COLO668 (cell line): ENCODE results near the gene TAS2R19.
"Not testable (repeated sequence)": the region's sequence is repeated elsewhere in the genome, so short reads cannot be mapped to it uniquely, and the experiment has no call there.

Experiments used
- DNase-seq: peaks from one replicate; lab custom pipeline; 2025; ENCODE audit not compliant: unreplicated experiment; lab: John Stamatoyannopoulos, UW

TAS2R19 gene

DNA sequence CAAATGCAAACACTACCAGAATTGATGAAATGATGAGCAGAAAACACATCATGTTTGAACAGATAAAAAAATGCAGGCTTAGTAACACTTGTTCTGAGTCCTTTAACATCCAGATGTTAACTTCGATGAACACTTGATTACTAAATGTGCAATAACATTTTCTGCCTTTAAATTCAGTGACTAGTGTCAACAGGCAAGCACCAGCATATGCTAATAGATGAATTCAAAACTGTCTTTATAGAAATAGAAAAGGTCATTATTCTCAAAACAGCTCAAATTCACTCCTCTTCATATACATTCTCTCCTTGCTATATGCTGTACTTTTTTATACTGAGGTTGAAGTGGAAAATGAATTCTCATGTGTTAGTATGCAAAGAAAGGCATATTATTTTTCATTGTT is at the start of gene TAS2R19:
Gene TAS2R19, minus strand, starts transcription at position 101 of the 400 bp plus-strand sequence. Its CDS starts 49 bp downstream, at position 52.
- no peak for DNase-seq

- no peak for DNase-seq
Measured at GRCh38 chr12:11071414-11071813, 49.0 kb upstream of the TAS2R19 start.

- DNase-seq: no peak
Measured at GRCh38 chr12:11070999-11071398, 48.6 kb upstream of the TAS2R19 start.

GRCh38 chr12:11069854-11070365 is 47.5 kb upstream of the TAS2R19 start:
- no peak for DNase-seq

DNA sequence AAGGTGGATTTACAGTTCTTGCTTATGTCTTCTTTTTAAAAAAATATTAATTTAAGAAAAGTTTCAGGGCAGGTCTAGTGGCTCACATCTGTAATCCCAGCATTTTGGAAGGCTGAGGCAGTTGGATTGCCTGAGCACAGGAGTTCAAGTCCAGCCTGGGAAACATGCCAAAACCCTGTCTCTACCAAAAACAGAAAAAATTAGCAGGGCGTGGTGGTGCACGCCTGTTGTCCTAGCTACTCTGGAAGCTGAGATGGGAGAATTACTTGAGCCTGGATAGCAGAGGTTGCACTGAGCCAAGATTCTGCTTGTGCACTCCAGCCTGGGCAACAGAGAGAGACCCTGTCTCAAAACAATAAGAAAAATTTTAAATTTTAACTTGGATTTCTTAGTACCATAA is 45.1 kb upstream of the TAS2R19 start:
- no peak for DNase-seq

GRCh38 chr12:11062194-11062593 is 39.8 kb upstream of the TAS2R19 start, which contains the start of gene TAS2R46:
TSS of gene TAS2R46 (minus strand) at chr12:11062294. CDS start at chr12:11062294, 0 bp downstream.
- not testable (repeated sequence) for DNase-seq

DNA sequence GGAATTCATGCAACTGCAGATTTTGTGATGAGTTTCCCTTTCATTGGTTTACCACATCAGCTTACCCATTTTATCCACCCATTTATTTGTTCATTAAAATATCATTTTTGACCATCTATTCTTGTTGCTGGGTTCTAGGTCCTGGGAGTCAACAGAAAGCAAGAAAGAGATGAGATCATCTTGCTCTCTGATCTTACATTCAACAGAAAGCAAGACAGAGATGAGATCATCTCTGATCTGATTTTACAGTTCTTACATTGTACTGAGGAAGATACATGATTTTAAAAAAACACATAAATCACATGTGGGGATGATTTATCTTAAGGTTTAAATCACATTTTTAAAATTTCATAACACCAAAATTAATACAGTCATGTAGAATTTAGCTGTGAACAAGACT is 37.4 kb upstream of the TAS2R19 start:
- no peak for DNase-seq

- no peak for DNase-seq
Measured at GRCh38 chr12:11059041-11059440, 36.6 kb upstream of the TAS2R19 start.

DNA sequence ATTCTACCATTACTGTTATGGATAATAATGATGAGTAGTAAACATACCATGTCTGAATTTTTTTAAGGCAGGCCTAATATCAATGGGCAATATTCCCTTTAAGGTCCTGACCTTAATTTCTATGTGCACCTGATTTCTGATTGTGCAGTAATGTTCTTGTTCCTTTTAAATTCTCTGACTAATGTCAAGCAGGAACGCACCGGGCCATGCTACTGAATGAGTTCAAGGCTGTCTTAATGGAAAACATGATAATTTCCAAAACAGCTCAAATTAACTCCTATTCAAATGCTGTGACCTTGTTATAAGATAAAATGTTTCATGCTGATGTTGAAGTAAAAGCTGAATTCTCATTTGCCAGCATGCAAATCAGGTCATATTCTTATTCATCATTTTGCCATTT is 32.9 kb upstream of the TAS2R19 start:
- no peak for DNase-seq

GRCh38 chr12:11049806-11050531 is 27.5 kb upstream of the TAS2R19 start:
- DNase-seq: not testable (repeated sequence)

DNA sequence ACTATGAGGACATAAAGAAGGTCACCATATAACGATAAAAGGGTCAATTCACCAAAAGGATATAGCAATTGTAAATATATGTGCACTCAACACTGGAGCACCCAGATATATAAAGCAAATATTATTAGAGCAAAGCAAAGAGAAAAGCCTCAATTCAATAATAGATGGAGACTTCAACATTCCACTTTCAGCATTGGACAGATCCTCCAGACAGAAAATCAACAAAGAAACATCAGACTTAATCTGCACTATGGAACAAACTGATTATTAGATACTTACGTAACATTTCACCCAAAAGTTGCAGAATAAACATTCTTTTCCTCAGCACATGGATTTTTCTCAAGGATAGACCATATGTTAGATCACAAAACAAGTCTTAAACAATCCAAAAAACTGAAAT is 18.9 kb upstream of the TAS2R19 start:
- DNase-seq: not testable (repeated sequence)

- no peak for DNase-seq
Measured at GRCh38 chr12:11040162-11040561, 17.7 kb upstream of the TAS2R19 start.

GRCh38 chr12:11039171-11039570 is 16.8 kb upstream of the TAS2R19 start:
- DNase-seq: no peak

- DNase-seq: not testable (repeated sequence)
Measured at GRCh38 chr12:11033959-11034358, 11.5 kb upstream of the TAS2R19 start.

GRCh38 chr12:11031307-11031706 is 8.9 kb upstream of the TAS2R19 start, which contains the start of gene TAS2R31:
TSS of gene TAS2R31 (minus strand) at chr12:11031407. CDS start at chr12:11031335, 72 bp downstream.
- no peak for DNase-seq

DNA sequence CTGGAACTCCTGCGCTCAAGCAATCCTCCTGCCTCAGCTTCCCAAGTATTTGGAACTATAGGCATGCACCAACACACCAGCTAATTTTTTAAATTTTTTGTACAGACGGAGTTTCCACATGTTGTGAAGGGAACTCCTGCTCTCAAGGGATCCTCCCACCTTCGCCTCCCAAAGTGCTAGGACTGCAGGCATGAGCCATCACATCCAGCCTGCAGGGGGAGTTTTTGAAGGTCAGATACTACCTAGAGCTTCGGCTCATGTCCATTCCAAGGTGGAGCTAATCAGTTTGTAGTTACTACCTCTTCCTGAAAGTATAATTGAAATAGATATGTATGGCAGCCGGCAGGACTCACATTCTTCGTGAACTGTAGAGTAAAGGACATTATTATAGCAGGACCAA is 3.7 kb upstream of the TAS2R19 start:
- DNase-seq: no peak

- no peak for DNase-seq
Measured at GRCh38 chr12:11023387-11023786, 967 bp upstream of the TAS2R19 start.

GRCh38 chr12:11016937-11017336 is 5.5 kb downstream of the TAS2R19 start:
- DNase-seq: no peak

GRCh38 chr12:11015775-11016430 is 6.5 kb downstream of the TAS2R19 start:
- DNase-seq: no peak

GRCh38 chr12:11014234-11014633 is 8.2 kb downstream of the TAS2R19 start:
- no peak for DNase-seq

DNA sequence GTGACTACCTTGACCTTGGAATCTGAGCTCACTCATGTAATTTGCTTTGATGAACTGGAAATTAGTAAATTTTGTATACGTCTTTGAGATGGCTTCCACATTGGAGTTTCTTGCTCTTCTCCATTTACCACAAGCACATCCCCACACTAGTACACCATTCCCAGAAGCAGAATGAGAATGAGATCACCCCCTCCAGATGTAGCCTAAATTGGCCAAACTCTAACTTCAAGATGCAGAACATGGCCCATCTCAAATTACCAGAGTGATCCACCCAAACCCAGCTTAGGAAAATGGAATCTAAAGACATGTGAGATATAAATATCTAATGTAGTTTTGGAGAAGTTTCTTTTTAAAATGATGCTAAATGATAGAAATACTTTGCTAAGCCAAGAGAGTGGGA is 14.8 kb downstream of the TAS2R19 start:
- no peak for DNase-seq

DNA sequence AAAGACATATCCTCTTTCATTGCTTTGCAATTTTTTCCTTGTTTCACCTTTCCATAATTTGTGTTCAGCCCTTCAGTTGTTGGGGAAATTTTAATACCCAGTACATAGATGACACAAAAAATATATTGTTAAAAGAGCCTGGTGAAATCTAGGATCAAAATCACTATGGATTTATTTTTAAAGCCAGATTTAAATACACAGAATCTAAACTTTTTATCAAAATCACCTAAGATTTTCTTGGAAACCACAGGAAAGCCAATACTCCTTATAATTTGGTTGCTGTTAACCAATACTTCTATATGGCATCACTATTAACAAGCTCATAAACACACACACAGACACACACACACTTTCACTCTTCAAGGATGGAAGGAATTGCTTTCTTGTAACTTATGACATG is 24.2 kb downstream of the TAS2R19 start, which contains the start of gene TAS2R20:
Gene TAS2R20, minus strand, starts transcription at position 101 of the 400 bp plus-strand sequence. CDS start 429 bp downstream, outside the sequence.
- no peak for DNase-seq
